CD4-positive, alpha-beta T cell treated with Interleukin-15 for 1 hour (primary cell): ENCODE results near the gene CLCN5.

Experiments
- DNase-seq: peaks from one replicate; pipeline ENCODE4 v3.0.0-alpha.2; 2020

Gene CLCN5

DNA sequence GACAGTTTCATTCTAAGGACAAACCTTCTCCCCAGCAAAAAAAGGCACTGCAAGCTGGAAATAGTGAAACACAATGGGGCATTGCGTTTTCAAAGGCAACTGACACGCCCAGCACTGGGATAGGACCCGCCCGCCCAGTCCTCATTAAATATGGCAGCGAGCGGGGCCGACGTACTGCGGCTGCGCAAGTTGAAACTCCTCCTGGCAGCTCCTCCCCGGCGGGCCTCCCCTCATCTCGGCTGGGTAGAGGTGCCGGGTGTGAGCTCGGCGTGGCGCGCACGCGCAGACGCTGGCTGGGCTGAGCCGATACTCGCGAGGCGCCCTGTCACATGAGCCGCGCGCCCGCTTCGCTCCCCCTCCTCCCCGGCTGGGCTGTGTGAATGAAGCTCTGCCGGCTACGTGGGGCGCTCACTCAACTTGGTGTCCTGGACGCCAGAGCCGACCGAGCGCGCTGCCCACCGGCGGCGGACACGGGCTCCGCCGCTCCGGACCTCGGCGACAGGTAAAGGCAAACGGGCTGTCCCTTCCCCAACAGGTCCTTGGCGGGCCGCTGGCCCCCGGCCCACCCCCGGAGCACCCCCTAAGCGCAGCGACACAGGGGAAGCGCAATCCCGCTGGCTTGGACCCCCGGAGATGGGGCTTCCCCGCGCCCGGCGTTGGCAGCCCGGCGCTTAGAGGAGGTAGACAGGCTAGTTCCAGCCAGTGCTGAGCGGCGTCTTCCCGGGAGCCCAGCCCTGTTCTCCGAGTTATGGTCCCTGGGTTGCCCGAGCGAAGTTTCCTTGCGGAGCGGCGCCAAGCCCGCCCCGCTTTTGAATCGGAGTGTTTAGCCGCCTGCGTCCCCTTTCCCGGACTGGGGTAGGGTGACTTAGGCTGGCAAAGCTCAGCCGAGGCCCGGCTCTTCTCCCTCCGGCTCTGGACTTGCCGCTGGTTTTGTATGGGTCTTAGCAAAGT is at the start of gene CLCN5:
CLCN5 (plus strand) TSS at position 306 of the 951 bp plus-strand sequence. CDS start 2,703 bp downstream, outside the sequence.
- DNase-seq: peak; percentile 98

DNA sequence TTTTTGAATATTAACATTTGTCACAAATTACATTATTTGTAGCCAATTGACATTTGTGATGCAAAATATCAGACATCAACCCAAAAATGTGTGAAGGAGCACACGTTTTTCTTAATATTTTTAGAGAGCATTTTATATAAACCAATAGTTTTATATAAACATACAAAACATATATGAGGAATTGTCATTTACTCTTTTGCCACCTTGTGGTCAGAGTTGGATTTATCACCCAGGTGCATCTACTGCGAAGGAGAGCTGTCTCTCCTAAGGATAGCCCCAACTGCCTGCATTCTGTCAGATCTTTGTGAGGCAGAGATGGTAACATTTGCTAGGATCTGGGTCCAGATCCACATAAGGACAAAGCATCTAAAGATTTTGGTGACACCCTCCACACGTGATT is 45.6 kb upstream of the CLCN5 start:
- DNase-seq: no peak

DNA sequence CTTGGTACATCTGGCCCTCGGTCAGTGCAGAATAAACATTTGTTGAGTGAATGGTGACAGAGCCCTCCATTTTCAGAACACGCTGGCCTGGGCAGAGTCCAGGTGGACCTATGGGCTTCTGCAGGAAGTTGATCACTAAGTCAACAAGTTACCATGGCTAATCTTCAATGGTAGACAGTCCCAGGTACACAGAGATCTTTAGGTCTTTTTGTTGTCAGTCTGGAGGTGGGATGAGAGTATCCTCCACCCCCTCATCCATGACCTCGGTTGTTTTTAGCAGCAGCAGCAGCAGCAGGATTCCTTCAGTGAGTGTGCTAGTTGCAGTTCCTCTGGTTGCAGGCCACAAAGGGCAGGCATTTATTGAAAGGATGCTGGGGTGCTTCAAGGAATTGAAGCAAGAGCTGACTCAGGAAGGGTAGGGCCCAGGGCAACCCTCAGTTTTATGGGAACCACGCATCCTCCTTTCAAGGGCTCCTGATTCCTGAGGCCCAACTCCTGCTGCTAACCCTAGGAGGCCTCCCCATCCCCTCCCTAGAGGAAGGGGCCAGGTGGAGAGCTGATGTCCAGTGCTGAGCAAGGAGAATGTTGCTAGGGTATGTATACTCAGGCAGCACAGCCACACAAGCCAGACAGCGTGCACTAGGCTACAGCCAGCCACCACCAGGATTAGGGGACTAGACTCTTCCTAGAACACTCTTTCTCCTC is 44.8 kb upstream of the CLCN5 start:
- DNase-seq: no peak

DNA sequence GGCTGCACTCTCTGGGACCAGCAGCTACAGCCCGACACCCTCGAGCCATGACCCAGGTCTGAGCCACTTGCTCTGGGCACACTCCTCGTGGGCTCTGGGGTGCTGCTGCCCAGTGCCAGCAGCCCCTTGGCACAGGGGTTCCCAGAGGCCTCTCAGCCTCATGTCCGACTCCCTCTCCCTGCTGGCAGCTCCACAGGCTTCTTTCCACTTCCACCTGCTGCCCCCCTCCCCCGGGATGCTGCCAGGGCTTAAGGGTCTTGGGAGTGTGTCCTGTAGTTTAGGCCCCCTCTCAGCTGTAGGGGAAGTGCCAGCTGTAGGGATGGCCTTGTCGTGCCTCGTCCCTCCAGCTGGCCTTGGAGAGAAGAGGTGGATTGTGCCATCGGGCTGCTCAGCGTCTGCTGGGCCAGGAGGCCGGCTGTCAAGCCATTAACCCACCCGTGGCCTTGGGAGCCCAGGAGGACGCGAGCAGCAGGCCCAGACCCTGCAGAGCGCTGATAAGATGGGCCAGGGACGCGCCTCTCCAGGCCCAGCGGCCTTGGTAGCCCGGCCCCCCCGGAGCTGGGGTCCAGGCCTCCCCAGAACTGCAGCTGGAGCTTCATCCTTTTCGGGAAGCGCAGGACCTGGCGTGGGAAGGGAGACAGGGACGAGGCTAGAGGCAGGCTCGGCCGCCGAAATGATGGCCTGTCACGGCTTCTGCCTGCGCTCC is 44.1 kb upstream of the CLCN5 start:
- DNase-seq: no peak

DNA sequence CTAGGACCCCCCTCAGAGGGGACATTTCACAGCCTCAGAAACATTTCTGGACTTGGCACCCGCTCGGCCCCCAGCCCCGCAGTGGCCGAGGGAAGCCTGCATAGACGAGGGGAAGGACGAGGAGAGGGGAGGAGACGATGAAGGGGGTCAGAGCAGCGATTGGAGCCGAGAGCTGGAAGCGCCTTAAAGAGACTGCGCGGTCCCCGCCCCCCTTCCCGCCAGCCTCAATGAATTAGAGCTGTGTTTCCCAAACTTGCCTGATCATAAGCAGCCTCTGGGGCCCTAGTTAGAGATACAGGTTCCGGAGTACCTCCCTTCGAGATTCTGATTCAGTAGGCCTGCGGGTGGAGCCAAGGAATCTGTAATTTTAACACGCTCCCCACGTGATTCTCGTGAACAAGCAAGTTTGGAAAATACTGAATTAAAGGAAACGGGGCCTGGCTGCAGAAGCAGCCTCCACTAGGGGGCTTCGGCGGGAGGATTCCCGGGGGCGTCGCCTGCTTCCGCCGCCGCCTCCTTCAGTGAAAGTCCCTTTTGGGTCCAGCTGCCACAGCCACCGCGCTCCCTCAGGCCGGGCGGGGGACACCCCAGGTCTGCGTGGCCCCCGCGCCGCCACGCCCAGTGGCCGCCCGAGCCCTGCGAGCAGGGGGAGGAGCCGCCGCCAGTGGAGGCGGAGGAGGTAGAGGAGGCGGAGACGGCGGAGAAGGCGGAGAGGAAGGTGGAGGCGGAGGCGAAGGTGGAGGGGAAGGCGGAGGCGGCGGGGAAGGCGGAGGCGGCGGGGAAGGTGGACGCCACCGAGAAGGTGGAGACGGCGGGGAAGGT is 43.4 kb upstream of the CLCN5 start, which contains the start of gene USP27X:
USP27X (plus strand) TSS at position 651 of the 822 bp plus-strand sequence. CDS start 824 bp downstream, outside the sequence.
- DNase-seq: peak; percentile 89

DNA sequence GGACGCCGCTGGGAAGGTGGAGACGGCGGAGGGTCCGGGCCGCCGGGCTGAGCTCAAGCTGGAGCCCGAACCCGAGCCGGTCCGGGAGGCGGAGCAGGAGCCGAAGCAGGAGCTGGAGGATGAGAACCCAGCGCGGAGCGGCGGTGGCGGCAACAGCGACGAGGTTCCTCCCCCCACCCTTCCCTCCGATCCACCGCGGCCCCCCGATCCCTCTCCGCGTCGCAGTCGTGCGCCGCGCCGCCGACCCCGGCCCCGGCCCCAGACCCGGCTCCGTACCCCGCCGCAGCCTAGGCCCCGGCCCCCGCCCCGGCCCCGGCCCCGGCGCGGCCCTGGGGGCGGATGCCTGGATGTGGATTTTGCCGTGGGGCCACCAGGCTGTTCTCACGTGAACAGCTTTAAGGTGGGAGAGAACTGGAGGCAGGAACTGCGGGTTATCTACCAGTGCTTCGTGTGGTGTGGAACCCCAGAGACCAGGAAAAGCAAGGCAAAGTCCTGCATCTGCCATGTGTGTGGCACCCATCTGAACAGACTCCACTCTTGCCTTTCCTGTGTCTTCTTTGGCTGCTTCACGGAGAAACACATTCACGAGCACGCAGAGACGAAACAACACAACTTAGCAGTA is 42.6 kb upstream of the CLCN5 start:
- DNase-seq: no peak

DNA sequence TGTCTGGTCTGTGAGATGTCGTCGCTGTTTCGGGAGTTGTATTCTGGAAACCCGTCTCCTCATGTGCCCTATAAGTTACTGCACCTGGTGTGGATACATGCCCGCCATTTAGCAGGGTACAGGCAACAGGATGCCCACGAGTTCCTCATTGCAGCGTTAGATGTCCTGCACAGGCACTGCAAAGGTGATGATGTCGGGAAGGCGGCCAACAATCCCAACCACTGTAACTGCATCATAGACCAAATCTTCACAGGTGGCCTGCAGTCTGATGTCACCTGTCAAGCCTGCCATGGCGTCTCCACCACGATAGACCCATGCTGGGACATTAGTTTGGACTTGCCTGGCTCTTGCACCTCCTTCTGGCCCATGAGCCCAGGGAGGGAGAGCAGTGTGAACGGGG is 41.7 kb upstream of the CLCN5 start:
- no peak for DNase-seq

DNA sequence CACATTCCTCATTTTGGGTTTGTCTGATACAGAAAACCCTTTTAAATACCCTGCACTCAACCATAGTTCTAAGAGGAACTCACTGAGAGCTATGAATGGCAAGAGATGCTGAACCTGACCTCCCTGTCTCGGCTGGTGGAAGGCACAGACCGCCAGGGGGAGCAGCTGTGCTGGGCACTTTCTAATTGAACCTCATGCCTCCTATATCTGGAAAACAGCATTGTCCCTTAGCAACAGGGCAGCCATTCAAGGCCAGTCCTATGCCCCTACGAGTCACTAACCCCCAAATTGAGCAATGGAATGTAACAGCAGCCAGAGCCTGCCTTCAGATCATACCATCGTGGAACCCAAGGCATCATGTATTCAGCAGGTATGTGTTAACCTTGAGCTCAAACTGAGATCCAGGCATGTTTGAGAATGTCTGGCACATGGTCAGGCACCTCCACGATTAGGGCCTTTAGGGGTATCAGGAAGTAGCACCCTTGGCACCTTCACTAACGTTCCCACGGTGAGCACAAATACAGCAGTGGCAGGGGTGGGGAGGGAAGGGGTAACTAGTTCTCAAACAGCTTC is 38.0 kb upstream of the CLCN5 start:
- peak; percentile 56 for DNase-seq

DNA sequence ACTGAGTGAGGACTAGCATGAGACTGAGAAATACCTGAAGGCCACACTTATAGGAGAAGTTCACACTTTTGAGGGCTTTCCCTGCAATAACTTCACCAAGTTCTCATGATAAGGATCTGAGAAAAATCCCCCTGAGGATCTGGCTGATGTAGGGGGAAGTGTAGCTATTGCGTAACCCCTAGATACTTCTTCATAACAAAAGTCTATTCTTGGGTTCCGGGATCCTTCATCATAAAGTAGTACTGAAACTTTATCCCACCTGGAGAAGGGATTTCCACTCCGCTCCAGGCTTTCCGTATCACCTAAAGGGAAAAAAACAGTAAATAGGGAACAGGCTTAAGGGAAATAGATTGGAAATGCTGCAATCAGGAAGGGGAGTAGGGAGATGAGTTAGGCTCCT is 29.9 kb upstream of the CLCN5 start:
- DNase-seq: no peak

DNA sequence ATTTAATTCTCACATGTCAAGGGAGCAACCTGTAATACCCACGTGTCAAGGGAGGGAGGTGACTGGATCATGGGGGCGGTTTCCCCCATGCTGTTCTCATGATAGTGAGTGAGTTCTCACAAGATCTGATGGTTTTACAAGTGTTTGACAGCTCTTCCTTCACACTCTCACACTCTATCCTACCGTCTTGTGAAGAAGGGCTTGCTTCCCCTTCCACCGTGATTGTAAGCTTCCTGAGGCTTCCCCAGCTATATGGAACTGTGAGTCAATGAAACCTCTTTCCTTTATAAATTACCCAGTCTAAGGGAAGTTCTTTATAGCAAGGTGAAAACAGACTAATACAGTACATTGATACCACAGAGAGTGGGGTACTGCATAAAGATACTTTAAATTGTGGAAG is 25.4 kb upstream of the CLCN5 start:
- DNase-seq: no peak

DNA sequence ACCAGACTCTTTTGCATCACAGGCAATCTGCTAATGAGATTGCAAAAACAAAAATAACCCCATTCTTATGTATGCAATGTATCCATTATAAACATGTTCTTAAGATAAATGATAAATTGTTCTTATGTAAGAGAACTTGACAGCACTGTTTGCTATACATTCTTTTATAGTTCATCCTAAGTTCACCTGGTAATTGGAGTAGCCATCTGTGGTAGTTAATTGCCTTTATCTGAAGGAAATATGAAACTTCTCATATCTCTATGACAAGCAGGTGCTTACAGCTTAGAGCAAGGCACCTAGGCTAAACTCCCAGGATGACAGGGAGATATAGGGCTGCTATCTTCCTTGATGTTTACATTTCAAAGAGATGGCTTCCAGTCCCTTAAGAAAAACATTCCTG is 21.3 kb upstream of the CLCN5 start:
- DNase-seq: no peak

DNA sequence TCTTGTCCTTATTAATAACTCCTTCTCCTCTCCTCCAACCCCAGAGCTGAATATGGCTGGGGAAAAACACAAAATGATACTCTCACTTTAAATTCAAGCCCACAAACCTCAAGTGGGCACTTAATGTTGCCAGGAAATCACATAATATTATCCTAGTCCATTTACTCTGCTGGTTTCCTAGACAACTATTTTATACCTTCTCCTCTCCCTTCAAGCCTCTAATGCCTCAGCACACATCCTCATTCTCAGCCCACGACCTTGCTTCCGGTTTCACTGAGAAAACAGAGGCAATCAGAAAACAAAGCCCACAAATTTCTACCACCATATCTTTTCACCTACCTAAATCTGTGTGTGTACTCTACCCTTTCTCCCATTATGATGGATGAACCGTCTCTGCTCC is 12.1 kb upstream of the CLCN5 start:
- DNase-seq: no peak

DNA sequence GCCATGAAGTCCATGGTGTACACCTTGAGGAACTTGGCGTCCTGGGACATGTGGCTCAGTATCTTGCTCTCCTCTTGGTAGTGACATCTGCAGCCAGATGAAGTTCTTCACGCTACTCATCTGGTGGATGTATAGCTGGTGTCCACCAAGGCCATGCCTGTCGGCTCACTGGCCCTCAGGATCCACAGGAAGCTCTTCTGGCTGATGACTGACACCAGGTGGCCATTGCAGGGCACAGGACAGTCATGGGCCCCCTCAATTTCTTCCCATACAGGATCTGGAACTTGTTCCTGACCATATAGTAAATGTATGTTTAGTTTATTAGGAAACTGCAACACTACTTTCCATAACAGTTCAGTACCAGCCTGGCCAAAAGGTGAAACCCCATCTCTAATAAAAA is 10.3 kb upstream of the CLCN5 start:
- no peak for DNase-seq

DNA sequence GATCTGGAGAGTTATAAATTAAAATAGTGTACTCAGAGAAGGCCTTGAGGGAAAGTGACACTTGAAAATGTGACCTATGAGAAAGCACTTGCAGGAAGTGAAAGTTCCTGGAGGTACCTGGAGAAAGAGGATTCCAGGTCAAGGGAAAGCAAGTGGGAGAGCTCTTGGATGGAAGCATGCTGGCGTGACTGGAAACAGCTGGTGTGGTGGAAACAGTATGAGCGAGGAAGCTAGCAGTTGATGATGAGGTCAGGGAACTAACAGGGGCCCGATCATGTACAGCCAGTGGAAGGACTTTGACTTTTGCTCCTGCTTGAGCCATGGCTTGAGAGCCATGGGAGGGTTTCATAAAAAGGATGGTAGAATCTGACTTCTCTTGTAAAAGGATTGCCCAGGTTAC is 9.5 kb upstream of the CLCN5 start:
- DNase-seq: no peak

DNA sequence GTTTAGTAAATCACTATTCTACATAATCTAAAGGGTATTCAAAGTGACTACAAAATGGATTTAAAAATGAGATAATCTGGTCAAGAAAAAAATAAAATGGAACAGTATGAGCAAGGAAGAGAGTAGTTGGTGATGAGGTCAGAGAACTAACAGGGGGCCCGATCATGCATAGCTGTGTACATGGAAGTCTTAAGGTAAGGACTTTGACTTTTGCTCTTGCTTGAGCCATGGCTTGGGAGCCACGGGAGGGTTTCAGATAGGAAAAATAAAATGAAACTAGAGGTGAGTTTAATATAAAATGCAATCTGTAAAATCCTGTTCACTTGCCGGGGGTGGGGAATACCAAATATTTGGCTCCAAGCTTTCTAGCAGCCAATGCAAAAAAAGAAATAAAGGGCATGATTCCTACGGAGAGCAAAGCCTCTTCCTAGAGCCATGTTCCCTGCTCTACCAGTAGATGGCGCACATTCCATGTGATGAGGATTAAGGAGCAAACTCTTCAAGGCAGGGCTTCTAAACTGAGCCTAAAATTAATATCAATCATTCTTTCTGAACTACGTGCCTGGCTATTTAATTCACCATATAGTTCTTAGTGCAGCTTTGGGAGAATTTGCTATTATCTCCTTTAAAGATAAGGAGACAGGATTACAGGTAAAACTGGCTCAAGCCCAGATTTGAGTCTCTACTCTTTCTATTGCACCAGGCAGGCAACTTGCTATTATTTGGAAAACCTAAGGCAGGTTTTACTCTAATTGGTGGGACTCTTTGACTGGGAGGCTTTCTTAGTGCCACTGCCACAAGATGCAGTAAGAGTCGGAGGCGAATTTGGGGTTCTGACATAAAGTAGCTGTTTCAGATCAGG is 6.8 kb upstream of the CLCN5 start:
- DNase-seq: peak; percentile 50

DNA sequence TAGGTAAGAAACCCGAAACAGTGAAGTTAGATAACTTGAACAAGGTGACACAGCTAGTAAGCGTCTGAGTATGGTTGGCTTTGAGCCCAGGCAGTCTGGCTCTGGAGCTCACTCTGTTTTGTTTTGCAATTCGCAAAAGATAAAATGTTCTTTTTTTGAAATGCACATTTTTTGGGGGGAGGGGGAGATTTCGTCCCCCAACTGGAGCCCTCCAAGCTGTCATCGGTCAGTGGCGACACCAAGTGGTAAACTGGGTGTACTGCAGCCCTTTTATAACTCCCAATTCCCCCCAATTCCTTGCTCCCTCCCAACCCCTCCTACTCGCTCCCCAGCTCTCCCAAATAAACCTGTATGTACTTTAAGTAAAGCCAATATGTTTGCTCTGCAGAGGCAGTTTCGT is 2.8 kb upstream of the CLCN5 start:
- no peak for DNase-seq

DNA sequence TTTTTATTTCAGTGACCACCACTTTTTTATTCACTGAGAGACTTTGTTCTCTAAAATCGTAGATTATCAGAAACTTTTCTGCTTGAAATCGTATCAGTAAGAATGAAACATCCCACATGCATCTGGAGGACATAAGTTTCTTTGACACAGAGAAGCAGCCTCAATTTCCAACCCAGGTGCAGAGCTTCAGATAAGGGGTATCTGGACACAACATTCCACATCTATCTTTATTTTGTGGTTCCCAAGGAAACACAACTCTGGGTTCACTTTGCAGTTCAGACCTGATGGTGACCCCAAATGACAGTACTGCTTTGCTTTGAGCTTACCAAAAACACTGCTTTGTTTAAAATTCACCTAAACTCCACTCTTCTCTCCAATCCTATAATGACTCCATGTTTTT is 1.3 kb upstream of the CLCN5 start:
- no peak for DNase-seq

DNA sequence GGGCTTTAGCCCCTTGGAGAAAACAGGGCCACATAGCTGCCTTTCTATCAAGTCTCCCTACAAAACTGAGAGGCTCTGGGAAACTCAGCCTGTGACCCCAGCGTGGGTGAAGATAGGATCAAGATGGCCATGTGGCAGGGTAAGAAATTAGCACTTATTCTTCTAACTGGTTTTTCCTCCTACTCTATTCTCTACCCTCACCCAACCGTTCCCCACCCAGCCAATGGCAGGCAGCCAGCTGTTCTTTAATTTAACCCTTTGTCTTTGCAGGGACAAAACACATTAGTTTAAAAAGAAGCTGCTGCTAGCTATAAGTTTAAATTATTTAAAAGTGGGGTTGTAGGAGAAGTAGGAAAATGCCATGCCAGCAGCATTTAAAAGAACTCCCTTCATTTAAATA is 2.8 kb downstream of the CLCN5 start:
- no peak for DNase-seq

DNA sequence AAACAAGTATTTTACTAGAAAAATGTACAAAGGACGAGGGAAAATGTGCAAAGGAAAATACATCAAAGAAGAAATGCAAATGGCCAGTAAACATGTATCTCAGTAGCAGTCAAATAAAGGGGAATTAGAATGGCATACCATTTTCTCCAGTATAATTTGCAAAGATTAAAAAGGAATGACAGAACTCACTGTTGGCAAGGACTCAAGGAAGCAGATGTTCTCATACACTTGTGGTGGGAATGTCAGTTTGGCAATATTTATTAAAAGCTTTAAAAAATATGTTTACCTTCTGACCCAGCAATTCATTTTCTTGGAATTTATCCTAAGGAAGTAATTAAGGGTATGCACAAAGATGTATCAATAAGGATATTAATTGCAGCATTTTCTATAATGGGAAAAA is 7.6 kb downstream of the CLCN5 start:
- DNase-seq: no peak

DNA sequence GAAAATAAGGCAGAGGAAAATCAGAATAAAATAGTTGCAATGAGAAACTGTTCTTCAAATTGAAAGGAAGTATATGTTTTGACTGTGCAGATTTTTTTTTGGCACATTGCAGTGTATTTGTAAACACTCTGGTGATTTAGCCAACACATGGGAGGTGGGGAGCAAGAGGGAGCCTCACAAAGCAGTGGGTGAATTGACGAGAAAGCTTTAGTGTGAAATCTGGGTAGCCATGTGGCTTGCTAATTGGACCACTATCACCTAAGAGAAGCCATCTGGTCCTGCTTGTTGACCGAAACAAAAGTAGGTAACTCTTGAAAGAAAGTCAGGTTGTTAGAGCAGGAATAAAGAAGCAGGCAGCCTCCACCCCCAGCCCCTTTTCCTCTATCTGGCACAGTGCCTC is 10.4 kb downstream of the CLCN5 start:
- no peak for DNase-seq

DNA sequence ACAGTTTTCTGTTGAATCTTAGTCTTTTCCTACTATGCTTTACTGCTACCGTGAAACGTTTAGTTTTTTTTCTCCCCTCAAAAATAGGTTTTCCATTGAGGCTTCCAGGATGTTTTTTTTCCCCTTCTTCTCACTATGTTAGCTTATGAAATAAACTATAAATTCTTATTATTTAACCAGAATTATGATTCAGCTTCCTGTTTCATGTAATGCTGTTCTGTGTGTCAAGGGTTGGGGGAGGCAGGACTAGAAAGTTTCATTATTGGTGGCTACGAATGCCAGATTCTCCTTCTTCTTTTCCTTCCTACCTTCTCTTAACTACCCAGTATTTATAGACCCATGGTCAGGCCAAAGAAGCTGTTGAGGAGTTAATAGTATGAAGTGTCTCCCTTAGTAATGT is 11.8 kb downstream of the CLCN5 start:
- DNase-seq: no peak
